GM23338 (cell line): Measurements from ENCODE around the gene RARRES2.

Source experiments
- EZH2 ChIP-seq: fragments of 200-600 bp; sonication (generic); IDR thresholded peaks from one replicate; pipeline ENCODE4 v1.8.0; 2017; ENCODE audit warnings: antibody characterized with exemption, mild to moderate bottlenecking, low read depth; ENCODE audit not compliant: unreplicated experiment
- EZH2phosphoT487 ChIP-seq: fragments of 200-600 bp; sonication (generic); IDR thresholded peaks from one replicate; pipeline ENCODE4 v1.8.1; 2018; ENCODE audit warnings: antibody characterized with exemption; ENCODE audit not compliant: unreplicated experiment
- REST ChIP-seq: IDR thresholded peaks from one replicate; pipeline ENCODE4 v1.6.1; 2018; ENCODE audit warnings: antibody characterized with exemption; ENCODE audit not compliant: unreplicated experiment
- TF ChIP-seq, protein P1 (sequence below), 2 experiments: fragments of 200-600 bp in 1 of 2; sonication (generic) in 1 of 2; conservative IDR thresholded peaks; 2 replicates each; pipeline versions ENCODE4 v1.5.1 to v1.6.1; 2016 to 2017; ENCODE audit warnings: antibody characterized with exemption in 2 of 2, low read depth in 2 of 2, mild to moderate bottlenecking in 2 of 2, moderate library complexity in 1 of 2
- TF ChIP-seq, protein P2 (sequence below): IDR thresholded peaks from 2 replicates; pipeline ENCODE4 v1.6.1; 2016; ENCODE audit warnings: antibody characterized with exemption

GRCh38 chr7:150365673-150366398 lies 24.4 kb upstream of the RARRES2 start:
- TF ChIP-seq, protein P1, sequence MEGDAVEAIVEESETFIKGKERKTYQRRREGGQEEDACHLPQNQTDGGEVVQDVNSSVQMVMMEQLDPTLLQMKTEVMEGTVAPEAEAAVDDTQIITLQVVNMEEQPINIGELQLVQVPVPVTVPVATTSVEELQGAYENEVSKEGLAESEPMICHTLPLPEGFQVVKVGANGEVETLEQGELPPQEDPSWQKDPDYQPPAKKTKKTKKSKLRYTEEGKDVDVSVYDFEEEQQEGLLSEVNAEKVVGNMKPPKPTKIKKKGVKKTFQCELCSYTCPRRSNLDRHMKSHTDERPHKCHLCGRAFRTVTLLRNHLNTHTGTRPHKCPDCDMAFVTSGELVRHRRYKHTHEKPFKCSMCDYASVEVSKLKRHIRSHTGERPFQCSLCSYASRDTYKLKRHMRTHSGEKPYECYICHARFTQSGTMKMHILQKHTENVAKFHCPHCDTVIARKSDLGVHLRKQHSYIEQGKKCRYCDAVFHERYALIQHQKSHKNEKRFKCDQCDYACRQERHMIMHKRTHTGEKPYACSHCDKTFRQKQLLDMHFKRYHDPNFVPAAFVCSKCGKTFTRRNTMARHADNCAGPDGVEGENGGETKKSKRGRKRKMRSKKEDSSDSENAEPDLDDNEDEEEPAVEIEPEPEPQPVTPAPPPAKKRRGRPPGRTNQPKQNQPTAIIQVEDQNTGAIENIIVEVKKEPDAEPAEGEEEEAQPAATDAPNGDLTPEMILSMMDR (conservative IDR thresholded peaks at IDR 0.05; ENCODE audit: low read depth in 2 of 2) = no peak
- TF ChIP-seq, protein P2, sequence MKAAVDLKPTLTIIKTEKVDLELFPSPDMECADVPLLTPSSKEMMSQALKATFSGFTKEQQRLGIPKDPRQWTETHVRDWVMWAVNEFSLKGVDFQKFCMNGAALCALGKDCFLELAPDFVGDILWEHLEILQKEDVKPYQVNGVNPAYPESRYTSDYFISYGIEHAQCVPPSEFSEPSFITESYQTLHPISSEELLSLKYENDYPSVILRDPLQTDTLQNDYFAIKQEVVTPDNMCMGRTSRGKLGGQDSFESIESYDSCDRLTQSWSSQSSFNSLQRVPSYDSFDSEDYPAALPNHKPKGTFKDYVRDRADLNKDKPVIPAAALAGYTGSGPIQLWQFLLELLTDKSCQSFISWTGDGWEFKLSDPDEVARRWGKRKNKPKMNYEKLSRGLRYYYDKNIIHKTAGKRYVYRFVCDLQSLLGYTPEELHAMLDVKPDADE = no peak
- TF ChIP-seq EZH2 (no peak), REST (no peak), EZH2phosphoT487 (no peak)
